DMS153 treated with DMSO at 0.1 percent for 48 hours (cell line): ENCODE results near the gene DDX51.
"Not testable (repeated sequence)": the region's sequence is repeated elsewhere in the genome, so short reads cannot be mapped to it uniquely, and the experiment has no call there.

Source experiments
- DNase-seq: peaks from one replicate; lab custom pipeline; 2025; ENCODE audit not compliant: unreplicated experiment; lab: John Stamatoyannopoulos, UW

The DDX51 gene

DNA sequence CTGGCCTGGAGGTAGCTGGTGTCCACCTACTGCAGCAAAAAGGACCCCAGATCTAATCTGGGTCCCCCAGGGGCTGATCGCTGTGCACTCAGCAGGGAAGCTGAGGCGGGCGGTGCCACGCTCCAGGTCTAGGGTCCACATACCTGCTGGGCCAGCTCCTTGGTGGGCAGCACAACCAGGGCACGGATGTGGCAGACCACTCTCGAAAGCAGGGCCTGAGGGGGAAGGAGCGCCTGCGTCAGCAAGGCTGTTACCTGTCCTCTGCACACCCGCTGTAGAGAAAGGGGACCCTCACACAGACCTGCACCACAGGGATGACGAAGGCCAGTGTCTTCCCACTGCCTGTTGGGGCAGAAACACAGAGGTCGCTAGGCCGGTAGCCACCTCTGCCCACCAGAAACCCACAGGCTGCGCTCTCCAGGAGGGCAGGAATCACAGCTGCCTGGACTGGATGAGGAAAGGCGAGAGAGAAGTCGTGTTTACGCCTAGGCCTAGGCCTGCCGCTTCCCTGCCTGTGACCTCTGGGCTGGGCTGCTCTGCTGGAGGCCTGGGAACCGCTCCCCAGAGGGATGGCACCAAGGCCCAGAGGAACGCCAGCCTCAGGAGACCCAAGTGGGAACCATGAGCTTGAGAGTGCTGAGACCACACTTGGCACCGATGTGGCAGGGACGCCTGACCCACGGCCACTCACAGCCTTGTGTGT is 2.0 kb downstream of the DDX51 start:
- DNase-seq, result no peak

- DNase-seq, result no peak
Observed at GRCh38 chr12:132140918-132141841, 2.9 kb downstream of the DDX51 start.

DNA sequence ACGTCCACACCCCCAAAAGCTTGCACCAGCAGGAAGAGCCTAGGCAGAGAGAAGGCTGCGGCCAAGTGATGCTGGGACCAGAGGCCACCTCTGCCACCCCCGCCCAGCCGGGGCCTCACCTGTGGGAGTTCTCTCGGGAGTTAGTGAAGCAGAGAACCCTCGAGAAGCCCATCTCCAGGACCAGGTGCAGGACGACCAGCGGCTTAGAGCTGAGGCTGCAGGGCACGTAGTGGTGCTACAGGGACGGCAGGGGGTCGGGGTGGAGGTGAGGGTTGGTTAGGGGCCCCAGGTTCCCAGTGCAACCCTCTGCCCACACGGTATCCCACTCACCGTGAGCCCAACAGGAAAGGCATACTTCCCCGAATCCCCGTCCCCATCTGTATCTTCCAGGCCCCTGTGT is 3.6 kb downstream of the DDX51 start:
- DNase-seq, result no peak

DNA sequence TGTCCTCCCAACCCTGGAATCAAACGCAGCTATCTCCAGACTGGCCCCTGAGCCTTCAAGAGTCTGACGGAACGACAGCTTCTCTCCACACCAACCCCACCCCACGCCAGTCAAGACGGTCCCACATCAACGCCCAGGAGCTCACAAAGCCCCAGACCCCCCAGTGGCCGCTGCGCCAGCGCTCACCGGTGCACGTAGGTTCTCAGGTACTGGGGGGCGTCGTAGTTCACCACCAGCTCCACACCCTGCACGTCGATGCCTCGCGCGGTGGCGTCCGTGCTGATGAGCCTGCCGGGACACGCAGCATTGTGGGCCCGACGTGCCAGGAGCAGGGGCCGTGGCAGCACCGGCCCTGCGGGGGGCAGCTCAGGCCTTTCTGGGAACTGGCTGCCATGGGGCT is 4.2 kb downstream of the DDX51 start:
- no peak for DNase-seq

- DNase-seq, result no peak
Observed at GRCh38 chr12:132138941-132139871, 4.9 kb downstream of the DDX51 start.

GRCh38 chr12:132137483-132138125 is 6.5 kb downstream of the DDX51 start:
- DNase-seq, result no peak

DNA sequence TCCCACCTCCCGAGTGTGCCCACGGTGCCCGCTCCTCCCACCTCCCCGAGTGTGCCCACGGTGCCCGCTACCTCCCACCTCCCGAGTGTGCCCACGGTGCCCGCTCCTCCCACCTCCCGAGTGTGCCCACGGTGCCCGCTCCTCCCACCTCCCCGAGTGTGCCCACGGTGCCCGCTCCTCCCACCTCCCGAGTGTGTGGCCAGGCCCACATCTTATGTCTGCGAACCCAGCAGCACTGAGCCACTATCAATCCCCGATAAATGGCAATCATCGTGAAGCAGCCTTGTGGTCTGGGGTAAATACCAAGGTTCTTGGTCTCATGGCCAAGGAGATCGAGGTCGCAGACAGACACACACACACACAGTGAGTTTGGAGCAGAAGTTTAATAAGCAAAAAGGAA is 7.9 kb downstream of the DDX51 start:
- not testable (repeated sequence) for DNase-seq

GRCh38 chr12:132134653-132135183 is 9.4 kb downstream of the DDX51 start:
- not testable (repeated sequence) for DNase-seq

DNA sequence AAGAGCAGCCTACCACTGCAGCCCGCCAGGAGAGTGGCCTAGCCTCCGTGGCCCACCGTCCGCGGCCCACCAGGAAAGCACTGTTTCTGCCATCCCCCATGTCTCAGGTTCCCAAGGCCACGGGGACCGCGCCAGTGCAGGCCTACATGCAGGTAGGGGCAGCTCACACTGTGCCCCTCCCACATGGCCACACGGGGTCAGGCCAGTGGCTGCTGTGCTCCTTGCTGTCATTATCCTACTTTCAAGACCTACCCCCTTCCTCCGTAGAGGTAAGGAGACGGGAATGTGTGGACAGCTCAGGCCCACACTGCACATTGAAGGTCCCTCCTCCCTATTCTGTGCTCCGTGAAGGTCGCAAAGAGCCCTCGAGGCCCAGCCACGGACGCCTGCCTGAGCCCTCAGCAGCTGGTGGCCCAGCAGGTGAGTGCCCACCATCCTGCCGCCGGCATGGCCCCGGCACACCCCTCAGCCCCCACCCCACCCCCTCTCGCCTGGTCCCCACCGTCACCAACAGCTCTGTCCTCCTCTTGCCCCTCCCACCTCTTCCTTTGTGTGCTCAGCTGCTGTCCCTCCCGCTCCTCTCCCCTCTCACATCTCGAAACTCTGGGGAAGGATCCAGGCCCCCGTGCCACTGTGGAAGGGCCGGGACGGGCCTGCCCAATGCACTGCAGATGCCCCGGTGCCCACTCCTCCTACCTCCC is 10.0 kb downstream of the DDX51 start:
- peak; percentile 7 for DNase-seq

- DNase-seq, result no peak
Observed at GRCh38 chr12:132132609-132133430, 11.3 kb downstream of the DDX51 start.

- DNase-seq, result no peak
Observed at GRCh38 chr12:132131952-132132351, 12.2 kb downstream of the DDX51 start.

DNA sequence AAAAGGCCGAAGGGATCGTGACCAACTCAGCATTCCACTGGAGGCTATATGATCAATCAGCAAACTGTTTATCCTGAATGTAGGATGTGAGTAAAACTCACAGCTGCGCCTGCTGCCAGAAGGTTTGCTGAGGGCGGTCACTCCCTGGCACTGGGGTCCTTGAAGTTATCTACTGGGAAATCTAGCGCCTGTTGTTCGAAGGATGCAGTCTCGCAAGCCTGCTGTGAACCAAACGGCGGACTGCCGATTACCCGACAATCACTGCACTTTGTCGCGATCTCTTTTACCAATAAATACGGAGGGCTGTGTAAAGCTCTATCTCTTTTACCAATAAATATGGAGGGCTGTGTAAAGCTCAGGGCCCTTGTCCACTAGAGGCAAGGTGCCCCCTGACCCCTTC is 12.9 kb downstream of the DDX51 start:
- no peak for DNase-seq

DNA sequence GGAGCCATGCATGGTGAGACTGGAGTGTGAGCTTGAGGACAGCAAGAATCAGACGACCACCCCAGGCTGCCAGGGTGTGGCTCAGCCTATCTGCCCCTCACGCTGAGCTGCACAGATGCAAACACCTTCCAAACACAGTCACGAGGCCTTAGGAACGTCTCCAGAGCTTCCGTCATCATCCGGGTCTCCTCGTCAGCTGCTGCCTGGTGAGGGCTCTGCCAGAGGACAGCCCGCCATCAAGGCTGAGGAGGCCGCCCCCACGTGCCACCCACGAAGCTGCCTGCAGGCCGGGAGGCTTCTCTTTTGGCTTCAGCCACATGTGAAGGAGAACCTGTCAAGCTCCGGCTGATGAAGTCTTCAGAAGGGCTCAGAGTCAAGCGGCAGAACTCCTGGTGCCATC is 13.4 kb downstream of the DDX51 start:
- DNase-seq, result no peak

GRCh38 chr12:132129007-132129406 is 15.1 kb downstream of the DDX51 start:
- no peak for DNase-seq

DNA sequence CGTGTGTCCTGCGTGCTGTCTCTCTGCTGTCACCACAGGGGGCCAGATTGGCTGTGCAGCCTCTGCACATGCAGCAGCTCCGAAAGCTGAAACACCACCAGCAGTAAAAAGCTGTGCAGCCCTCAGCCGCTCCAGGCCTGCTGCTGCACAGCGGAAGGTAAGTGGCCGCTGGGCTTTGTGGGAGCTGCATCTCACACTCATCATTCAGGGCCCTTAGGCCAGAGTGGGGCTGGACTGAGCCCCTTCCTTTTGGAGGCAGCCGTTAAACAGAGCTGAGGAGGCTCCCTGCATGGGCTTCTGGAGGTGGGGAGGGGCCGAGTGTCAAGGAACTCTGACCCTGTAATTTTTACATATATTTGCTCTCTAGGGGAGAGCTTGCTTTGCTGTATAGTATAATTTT is 17.1 kb downstream of the DDX51 start:
- DNase-seq, result no peak

GRCh38 chr12:132125736-132126135 is 18.4 kb downstream of the DDX51 start:
- DNase-seq, result no peak

GRCh38 chr12:132124766-132125425 is 19.2 kb downstream of the DDX51 start:
- DNase-seq, result no peak

GRCh38 chr12:132123970-132124765 is 20.0 kb downstream of the DDX51 start:
- no peak for DNase-seq
